Activated B cell treated with CpG ODN at 0.5 μM for 24 hours (primary cell): ENCODE results near the gene DNASE1. TPM values are rescaled to one million over a fixed set of nuclear protein-coding genes. Genes with fewer than 3 reads are reported as not detected.
"Not testable (repeated sequence)": the region's sequence is repeated elsewhere in the genome, so short reads cannot be mapped to it uniquely, and the experiment has no call there.

ENCODE experiments used
- ATAC-seq: fragments of 200-7000 bp; cut with Tn5 transposase; one replicate; pipeline ENCODE4 v1.10.0; 2021; ENCODE audit warnings: low read depth, mild to moderate bottlenecking, moderate library complexity
- CTCF ChIA-PET: fragments of 350-600 bp; sonication (Branson Sonifier 250); formaldehyde crosslinking; loops from one replicate; lab custom pipeline; 2021; ENCODE audit warnings: antibody characterized with exemption; lab: Charles Lee
- POLR2A ChIA-PET: fragments of 350-600 bp; sonication (Branson Sonifier 250); formaldehyde crosslinking; loops from one replicate; lab custom pipeline; 2021; ENCODE audit warnings: antibody characterized with exemption; lab: Charles Lee
- DNase-seq: peaks from one replicate; pipeline ENCODE4 v3.0.0; 2022
- H3K27ac Mint-ChIP-seq: one replicate; pipeline ENCODE4 v1.8.0; 2020; ENCODE audit warnings: mixed read lengths
- H3K27me3 Mint-ChIP-seq: one replicate; pipeline ENCODE4 v1.8.0; 2021; ENCODE audit warnings: mixed read lengths
- H3K36me3 Mint-ChIP-seq: one replicate; pipeline ENCODE4 v1.8.0; 2021; ENCODE audit warnings: low read depth, mixed read lengths
- H3K4me1 Mint-ChIP-seq: one replicate; pipeline ENCODE4 v1.8.0; 2021; ENCODE audit warnings: mixed read lengths
- H3K4me3 Mint-ChIP-seq: one replicate; pipeline ENCODE4 v1.8.0; 2020; ENCODE audit warnings: mild to moderate bottlenecking, mixed read lengths
- H3K9me3 Mint-ChIP-seq: one replicate; pipeline ENCODE4 v1.8.0; 2020; ENCODE audit warnings: mixed read lengths
- intact Hi-C: fragments of 100-400 bp; cut with micrococcal nuclease; formaldehyde crosslinking; loops from one replicate; pipeline ENCODE4 v1.15.1; 2024
- total RNA-seq: library from RNA; stranded (reverse); gene quantifications from 2 replicates; pipeline ENCODE4 v1.2.3, GENCODE V29; 2022
- TF ChIP-seq, protein P1 (sequence below): fragments of 200-600 bp; IDR thresholded peaks from one replicate; pipeline ENCODE4 v1.8.0; 2022; ENCODE audit warnings: antibody characterized with exemption, mild to moderate bottlenecking

DNASE1 gene
- total RNA-seq, 1 donor from 2014 or later, result 28.5 TPM

DNA sequence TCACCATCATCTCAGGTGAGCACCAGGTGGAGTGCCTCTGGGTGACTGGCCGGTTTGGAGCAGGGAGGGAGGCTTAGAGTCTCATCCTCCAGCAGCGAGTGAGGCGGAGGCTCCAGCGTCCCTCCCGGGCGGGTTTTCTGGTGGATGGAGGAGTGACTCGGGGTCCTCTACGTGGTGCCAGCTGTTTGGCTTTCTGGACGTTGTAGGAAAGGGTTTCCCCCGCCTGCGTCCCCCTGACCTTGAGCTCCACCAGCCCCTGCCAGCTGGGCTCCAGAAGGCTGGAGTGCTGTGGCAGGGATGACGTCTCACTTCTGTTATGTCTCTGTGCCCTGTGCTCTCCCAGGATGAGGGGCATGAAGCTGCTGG lies 522 bp downstream of the DNASE1 start:
- Mint-ChIP-seq H3K4me3 (no peak overlapping the region), H3K9me3 (no peaks in the 10 kb centered on the region), H3K27ac (no peak overlapping the region), H3K27me3 (no peaks in the 10 kb centered on the region), H3K36me3 (peaks cover 62% of the 10 kb centered on the region), H3K4me1 (peaks cover 2% of the 10 kb centered on the region)
- no peak for ATAC-seq
- CTCF ChIA-PET, result interaction anchor here (1.0 to 1.4 kb wide), 3 partner anchors 15 to 45 kb away, joined by 3 read pairs; no protein-coding TSS in a partner anchor
- intact Hi-C loops, result no loop called here
- TF ChIP-seq, protein P1, sequence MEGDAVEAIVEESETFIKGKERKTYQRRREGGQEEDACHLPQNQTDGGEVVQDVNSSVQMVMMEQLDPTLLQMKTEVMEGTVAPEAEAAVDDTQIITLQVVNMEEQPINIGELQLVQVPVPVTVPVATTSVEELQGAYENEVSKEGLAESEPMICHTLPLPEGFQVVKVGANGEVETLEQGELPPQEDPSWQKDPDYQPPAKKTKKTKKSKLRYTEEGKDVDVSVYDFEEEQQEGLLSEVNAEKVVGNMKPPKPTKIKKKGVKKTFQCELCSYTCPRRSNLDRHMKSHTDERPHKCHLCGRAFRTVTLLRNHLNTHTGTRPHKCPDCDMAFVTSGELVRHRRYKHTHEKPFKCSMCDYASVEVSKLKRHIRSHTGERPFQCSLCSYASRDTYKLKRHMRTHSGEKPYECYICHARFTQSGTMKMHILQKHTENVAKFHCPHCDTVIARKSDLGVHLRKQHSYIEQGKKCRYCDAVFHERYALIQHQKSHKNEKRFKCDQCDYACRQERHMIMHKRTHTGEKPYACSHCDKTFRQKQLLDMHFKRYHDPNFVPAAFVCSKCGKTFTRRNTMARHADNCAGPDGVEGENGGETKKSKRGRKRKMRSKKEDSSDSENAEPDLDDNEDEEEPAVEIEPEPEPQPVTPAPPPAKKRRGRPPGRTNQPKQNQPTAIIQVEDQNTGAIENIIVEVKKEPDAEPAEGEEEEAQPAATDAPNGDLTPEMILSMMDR, result no peak
- no peak for DNase-seq
- POLR2A ChIA-PET, result no interaction called here

DNA sequence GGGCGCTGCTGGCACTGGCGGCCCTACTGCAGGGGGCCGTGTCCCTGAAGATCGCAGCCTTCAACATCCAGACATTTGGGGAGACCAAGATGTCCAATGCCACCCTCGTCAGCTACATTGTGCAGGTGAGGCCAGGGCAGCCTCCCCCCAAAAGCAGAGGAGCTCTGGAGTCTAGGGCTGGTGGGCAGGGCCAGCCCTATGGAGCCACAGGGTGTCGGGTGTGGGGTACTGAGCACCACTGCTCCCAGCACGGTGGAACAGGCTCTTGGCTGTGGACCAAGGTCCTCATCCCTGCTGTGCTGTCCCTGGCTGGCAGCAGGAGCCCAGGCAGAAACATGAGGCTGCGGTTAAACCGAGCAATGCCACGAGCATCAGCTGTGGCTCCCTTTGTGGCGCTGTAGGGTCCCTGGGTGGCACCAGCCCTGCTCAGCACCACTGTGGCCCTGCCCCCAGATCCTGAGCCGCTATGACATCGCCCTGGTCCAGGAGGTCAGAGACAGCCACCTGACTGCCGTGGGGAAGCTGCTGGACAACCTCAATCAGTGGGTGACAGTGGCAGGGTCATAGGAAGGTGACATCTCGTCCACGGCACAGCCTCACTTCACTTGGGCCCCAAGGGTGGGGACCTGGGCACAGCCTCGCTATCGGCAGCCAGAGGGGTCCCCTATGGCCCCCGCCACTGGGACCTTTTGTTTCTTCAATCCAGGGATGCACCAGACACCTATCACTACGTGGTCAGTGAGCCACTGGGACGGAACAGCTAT lies 1.1 kb downstream of the DNASE1 start:
- ATAC-seq (no peak), DNase-seq (no peak)
- intact Hi-C loops, result no loop called here
- Mint-ChIP-seq H3K4me3 (no peak overlapping the region), H3K36me3 (peaks cover 59% of the 10 kb centered on the region), H3K27me3 (no peaks in the 10 kb centered on the region), H3K27ac (no peak overlapping the region), H3K4me1 (peaks cover 2% of the 10 kb centered on the region), H3K9me3 (no peaks in the 10 kb centered on the region)
- CTCF ChIA-PET, result interaction anchor here (1.1 kb wide), 1 partner anchor 18 kb away, joined by 3 read pairs; no protein-coding TSS in a partner anchor
- POLR2A ChIA-PET, result interaction anchor here (0.6 kb wide), 1 partner anchor 8 kb away, joined by 3 read pairs; no protein-coding TSS in a partner anchor
- TF ChIP-seq, protein P1, result no peak

DNA sequence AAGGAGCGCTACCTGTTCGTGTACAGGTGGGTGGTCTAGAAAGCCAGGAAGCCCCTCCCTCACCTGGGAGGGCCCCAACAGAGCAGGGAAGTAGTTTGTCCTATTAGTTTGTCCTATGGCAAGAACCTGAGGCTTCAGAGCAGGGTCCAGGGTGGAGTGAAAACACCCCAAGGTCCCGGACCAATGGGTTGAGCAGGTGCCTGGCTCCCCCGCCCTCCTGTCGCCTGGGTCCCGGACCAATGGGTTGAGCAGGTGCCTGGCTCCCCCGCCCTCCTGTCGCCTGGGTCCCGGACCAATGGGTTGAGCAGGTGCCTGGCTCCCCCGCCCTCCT lies 1.6 kb downstream of the DNASE1 start:
- CTCF ChIA-PET, H3K27me3 Mint-ChIP-seq, DNase-seq, H3K27ac Mint-ChIP-seq, intact Hi-C loops, H3K4me3 Mint-ChIP-seq, ATAC-seq, H3K9me3 Mint-ChIP-seq, H3K4me1 Mint-ChIP-seq: not testable (repeated sequence)
- peaks cover 60% of the 10 kb centered on the region for H3K36me3 Mint-ChIP-seq
- POLR2A ChIA-PET, result interaction anchor here (0.6 kb wide), 1 partner anchor 9 kb away, joined by 3 read pairs; no protein-coding TSS in a partner anchor

DNA sequence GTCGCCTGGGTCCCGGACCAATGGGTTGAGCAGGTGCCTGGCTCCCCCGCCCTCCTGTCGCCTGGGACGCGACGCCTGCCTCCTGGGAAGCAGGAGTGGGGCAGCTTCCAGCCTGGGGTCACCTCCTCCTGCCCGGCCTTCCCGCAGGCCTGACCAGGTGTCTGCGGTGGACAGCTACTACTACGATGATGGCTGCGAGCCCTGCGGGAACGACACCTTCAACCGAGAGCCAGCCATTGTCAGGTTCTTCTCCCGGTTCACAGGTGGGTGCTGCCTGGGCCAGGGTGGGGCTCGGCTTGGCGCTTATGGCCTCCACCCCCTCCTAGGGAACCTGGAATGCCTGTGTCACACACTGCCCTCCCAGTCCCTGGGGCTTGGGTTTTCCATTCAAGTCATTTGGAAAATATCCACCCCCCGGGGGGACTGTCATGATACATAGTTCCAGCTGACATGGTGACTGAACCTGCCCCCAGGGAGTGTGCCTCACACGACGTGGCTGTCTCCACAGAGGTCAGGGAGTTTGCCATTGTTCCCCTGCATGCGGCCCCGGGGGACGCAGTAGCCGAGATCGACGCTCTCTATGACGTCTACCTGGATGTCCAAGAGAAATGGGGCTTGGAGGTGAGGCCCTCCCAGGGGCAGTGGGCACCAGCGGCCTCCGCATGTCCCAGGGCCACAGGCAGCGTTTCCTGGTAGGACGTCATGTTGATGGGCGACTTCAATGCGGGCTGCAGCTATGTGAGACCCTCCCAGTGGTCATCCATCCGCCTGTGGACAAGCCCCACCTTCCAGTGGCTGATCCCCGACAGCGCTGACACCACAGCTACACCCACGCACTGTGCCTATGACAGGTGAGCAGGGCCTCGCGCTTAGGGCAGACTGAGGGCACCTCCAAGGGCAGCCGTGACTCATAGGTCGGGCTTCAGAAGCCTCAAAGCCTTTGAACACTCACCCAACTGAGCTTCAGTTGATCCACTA lies 2.3 kb downstream of the DNASE1 start:
- TF ChIP-seq, protein P1, result no peak
- H3K27me3 Mint-ChIP-seq, result no peaks in the 10 kb centered on the region
- ATAC-seq, result no peak
- intact Hi-C loops, result no loop called here
- H3K27ac Mint-ChIP-seq, result no peak overlapping the region
- peaks cover 60% of the 10 kb centered on the region for H3K36me3 Mint-ChIP-seq
- no peak overlapping the region for H3K4me3 Mint-ChIP-seq
- no peaks in the 10 kb centered on the region for H3K9me3 Mint-ChIP-seq
- peaks cover 2% of the 10 kb centered on the region for H3K4me1 Mint-ChIP-seq
- ChIA-PET CTCF (no interaction called here), POLR2A (no interaction called here)
- no peak for DNase-seq

DNA sequence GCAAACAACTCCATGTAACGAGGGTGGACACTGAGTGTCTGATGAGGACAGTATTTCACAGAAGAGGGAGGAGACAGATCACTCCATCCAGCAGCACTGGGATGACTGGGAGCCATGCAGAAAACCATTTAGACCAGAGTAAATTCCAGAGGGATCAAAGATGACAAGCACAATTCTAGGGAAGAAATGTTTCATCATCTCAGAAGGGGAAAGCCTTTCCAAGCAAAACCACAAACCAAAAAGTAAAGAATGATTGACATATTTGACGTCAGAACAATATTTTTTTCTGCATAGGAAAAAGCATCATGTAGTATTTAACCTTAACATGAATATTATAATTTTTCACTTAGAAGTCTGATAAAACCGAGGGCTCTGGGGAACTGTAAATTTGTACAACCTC lies 4.8 kb downstream of the DNASE1 start:
- H3K4me3 Mint-ChIP-seq, result no peak overlapping the region
- DNase-seq (no peak), ATAC-seq (no peak)
- intact Hi-C loops, result no loop called here
- no peaks in the 10 kb centered on the region for H3K9me3 Mint-ChIP-seq
- ChIA-PET POLR2A (no interaction called here), CTCF (no interaction called here)
- no peak overlapping the region for H3K27ac Mint-ChIP-seq
- TF ChIP-seq, protein P1, result no peak
- H3K36me3 Mint-ChIP-seq, result peaks cover 80% of the 10 kb centered on the region
- H3K4me1 Mint-ChIP-seq, result no peaks in the 10 kb centered on the region
- no peaks in the 10 kb centered on the region for H3K27me3 Mint-ChIP-seq
